ENCODE data around the gene SLCO3A1. TPM values are rescaled to one million over a fixed set of nuclear protein-coding genes. Genes with fewer than 3 reads are reported as not detected.

Gene SLCO3A1
- total RNA-seq, 2 experiments from 2014 or later = 29.5 to 30.4 TPM

DNA sequence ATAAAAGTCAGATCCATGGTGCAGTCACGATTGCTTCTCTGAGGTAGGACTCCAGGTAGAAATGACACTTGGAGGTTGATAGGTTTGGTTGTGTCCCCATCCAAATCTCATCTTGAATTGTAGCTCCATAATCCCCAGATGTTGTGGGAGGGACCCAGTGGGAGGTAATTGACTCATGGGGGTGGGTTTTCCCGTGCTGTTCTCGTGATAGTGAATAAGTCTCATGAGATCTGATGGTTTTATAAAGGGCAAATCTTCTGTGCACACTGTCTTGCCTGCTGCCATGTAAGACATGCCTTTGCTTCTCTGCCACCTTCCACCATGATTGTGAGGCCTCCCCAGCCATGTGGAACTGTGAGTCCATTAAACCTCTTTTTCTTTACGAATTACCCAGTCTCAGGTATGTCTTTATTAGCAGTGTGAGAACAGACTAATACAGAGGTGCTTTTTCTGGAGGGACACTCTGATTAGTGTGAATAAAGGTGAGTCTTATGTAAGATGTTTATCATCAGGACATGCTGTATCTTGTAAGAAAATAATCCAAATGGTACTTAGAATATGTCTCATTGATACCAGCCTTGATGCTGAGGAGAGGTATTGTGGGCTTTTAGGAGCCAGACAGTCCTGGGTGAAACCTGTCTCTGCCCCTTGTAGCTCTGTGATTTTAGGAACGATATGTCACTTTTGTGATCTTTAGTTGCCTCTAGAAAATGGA, 43.0 kb downstream of the SLCO3A1 start:
- Histone ChIP-seq H3K27ac (ENCODE audit: low read depth in 1 of 2, low read length in 2 of 2) (no peak overlapping the region), H3K4me3 (ENCODE audit: low read length) (no peak overlapping the region), H3K9me3 (ENCODE audit: control insufficient read depth in 1 of 2, insufficient read depth in 1 of 2, low read length in 2 of 2) (peaks cover 0 to 19% of the 10 kb centered on the region in 2 experiments), H3K36me3 (ENCODE audit: insufficient read depth, low read length) (no peaks in the 10 kb centered on the region), H3K4me1 (ENCODE audit: insufficient read depth, low read length) (peaks cover 7% of the 10 kb centered on the region), H3K27me3 (ENCODE audit: control insufficient read depth in 1 of 2, insufficient read depth in 2 of 2, low read length in 2 of 2) (no peaks in the 10 kb centered on the region)
- Mint-ChIP-seq H3K4me3 (no peak overlapping the region), H3K27ac (no peak overlapping the region), H3K27me3 (no peaks in the 10 kb centered on the region), H3K9me3 (peaks cover 7% of the 10 kb centered on the region), H3K36me3 (ENCODE audit: low read depth) (peaks cover 68% of the 10 kb centered on the region), H3K4me1 (ENCODE audit: low read depth) (peaks cover 50% of the 10 kb centered on the region)
- ChIA-PET POLR2A (interaction anchor here (0.6 kb wide), 1 partner anchor 10 kb away, joined by 3 read pairs; no protein-coding TSS in a partner anchor), CTCF (no interaction called here)
- intact Hi-C loops (cut with DNase I, micrococcal nuclease) = no loop called here
- TF ChIP-seq, protein P1, sequence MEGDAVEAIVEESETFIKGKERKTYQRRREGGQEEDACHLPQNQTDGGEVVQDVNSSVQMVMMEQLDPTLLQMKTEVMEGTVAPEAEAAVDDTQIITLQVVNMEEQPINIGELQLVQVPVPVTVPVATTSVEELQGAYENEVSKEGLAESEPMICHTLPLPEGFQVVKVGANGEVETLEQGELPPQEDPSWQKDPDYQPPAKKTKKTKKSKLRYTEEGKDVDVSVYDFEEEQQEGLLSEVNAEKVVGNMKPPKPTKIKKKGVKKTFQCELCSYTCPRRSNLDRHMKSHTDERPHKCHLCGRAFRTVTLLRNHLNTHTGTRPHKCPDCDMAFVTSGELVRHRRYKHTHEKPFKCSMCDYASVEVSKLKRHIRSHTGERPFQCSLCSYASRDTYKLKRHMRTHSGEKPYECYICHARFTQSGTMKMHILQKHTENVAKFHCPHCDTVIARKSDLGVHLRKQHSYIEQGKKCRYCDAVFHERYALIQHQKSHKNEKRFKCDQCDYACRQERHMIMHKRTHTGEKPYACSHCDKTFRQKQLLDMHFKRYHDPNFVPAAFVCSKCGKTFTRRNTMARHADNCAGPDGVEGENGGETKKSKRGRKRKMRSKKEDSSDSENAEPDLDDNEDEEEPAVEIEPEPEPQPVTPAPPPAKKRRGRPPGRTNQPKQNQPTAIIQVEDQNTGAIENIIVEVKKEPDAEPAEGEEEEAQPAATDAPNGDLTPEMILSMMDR (IDR thresholded peaks at IDR 0.05) = no peak
- DNase-seq (no peak), ATAC-seq (ENCODE audit: poor library complexity) (no peak)

DNA sequence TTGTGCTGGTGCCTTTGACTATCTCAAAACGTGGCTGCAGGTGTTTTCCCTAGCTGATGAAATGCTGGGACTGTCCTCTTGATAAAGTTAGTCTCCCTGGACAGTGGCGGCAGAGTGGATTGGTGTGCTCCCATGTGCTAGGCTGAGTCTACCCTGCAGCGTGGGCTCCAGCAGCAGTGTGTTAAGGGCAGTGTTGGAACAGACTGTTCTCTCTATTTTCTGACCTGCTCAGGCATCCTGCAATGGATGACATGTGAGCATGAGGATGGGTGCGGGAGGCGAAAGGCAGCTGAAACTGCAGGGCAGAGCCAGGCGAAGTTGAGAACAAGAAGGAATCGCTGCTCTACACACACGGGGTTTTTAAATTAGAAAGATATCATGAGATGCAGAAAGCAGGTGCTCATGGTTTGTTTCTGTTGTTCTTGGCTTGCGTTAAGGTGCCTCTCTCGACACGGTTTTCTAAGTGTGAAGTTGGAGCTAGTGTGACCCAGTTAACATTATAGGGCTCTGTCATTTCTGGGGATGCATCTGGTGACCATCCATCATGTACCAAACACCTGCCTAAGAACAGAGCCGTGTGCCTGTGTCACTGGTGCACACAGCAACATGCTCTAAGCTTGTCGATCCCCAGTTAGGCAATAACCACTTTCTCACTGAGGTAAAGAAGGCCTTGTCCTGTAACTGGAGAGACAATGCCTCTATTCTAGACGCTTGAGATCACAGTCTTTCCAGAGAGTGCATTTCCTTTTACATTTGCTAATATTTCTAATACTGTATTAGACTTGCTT, 44.3 kb downstream of the SLCO3A1 start:
- intact Hi-C loops (cut with DNase I, micrococcal nuclease) = no loop called here
- Mint-ChIP-seq H3K9me3 (peaks cover 11% of the 10 kb centered on the region), H3K4me1 (ENCODE audit: low read depth) (peaks cover 50% of the 10 kb centered on the region), H3K27me3 (no peaks in the 10 kb centered on the region), H3K27ac (no peak overlapping the region), H3K36me3 (ENCODE audit: low read depth) (peaks cover 69% of the 10 kb centered on the region), H3K4me3 (no peak overlapping the region)
- H3K4me3 ChIP-seq (ENCODE audit: low read length) = no peak overlapping the region
- TF ChIP-seq, protein P1 (IDR thresholded peaks at IDR 0.05) = no peak
- ChIA-PET CTCF (no interaction called here), POLR2A (no interaction called here)
- H3K27ac ChIP-seq (ENCODE audit: low read depth in 1 of 2, low read length in 2 of 2) = no peak overlapping the region
- no peaks in the 10 kb centered on the region for H3K36me3 ChIP-seq (ENCODE audit: insufficient read depth, low read length)
- no peaks in the 10 kb centered on the region for H3K27me3 ChIP-seq (ENCODE audit: control insufficient read depth in 1 of 2, insufficient read depth in 2 of 2, low read length in 2 of 2)
- no peak for DNase-seq
- peaks cover 0 to 25% of the 10 kb centered on the region in 2 experiments for H3K9me3 ChIP-seq (ENCODE audit: control insufficient read depth in 1 of 2, insufficient read depth in 1 of 2, low read length in 2 of 2)
- ATAC-seq (ENCODE audit: poor library complexity) = no peak
- H3K4me1 ChIP-seq (ENCODE audit: insufficient read depth, low read length) = peaks cover 7% of the 10 kb centered on the region

DNA sequence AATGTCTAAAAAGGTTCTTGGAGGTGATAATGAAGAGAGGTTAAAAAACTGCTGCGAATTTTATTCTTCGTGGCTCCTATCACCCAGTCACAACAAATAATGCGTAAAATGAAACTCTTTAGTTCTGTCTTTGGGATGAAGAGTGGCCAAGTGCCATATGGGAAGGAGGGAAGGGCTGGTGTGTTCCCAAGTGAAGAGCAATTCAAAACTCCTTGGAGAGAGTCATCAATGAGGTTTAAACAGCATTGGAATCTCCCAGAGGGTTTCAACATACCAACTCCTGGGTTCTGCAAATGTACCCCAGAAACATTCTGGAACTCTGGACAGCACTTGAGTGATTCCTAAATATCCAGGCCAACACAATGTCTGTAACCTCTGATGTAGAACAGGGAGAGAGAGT, 45.3 kb downstream of the SLCO3A1 start:
- Histone ChIP-seq H3K27ac (ENCODE audit: low read depth in 1 of 2, low read length in 2 of 2) (no peak overlapping the region), H3K9me3 (ENCODE audit: control insufficient read depth in 1 of 2, insufficient read depth in 1 of 2, low read length in 2 of 2) (peaks cover 0 to 19% of the 10 kb centered on the region in 2 experiments), H3K4me3 (ENCODE audit: low read length) (no peak overlapping the region), H3K4me1 (ENCODE audit: insufficient read depth, low read length) (peaks cover 11% of the 10 kb centered on the region), H3K27me3 (ENCODE audit: control insufficient read depth in 1 of 2, insufficient read depth in 2 of 2, low read length in 2 of 2) (no peaks in the 10 kb centered on the region), H3K36me3 (ENCODE audit: insufficient read depth, low read length) (no peaks in the 10 kb centered on the region)
- H3K36me3 Mint-ChIP-seq (ENCODE audit: low read depth) = peaks cover 64% of the 10 kb centered on the region
- intact Hi-C loops (cut with DNase I, micrococcal nuclease) = no loop called here
- POLR2A ChIA-PET = no interaction called here
- ATAC-seq (ENCODE audit: poor library complexity) (no peak), DNase-seq (no peak)
- H3K9me3 Mint-ChIP-seq = peaks cover 11% of the 10 kb centered on the region
- no peak overlapping the region for H3K27ac Mint-ChIP-seq
- CTCF ChIA-PET = no interaction called here
- no peaks in the 10 kb centered on the region for H3K27me3 Mint-ChIP-seq
- TF ChIP-seq, protein P1 (IDR thresholded peaks at IDR 0.05) = no peak
- H3K4me1 Mint-ChIP-seq (ENCODE audit: low read depth) = peaks cover 52% of the 10 kb centered on the region
- no peak overlapping the region for H3K4me3 Mint-ChIP-seq

Data from CD4-positive, alpha-beta T cell (primary cell).